ENCODE measurements around the gene FAM163B. TPM values are rescaled to one million over a fixed set of nuclear protein-coding genes. Genes with fewer than 3 reads are reported as not detected.

Gene FAM163B
- polyA plus RNA-seq, 1 of the 3 experiments (the other 2 are of a cell fraction) = 0.05 TPM

DNA sequence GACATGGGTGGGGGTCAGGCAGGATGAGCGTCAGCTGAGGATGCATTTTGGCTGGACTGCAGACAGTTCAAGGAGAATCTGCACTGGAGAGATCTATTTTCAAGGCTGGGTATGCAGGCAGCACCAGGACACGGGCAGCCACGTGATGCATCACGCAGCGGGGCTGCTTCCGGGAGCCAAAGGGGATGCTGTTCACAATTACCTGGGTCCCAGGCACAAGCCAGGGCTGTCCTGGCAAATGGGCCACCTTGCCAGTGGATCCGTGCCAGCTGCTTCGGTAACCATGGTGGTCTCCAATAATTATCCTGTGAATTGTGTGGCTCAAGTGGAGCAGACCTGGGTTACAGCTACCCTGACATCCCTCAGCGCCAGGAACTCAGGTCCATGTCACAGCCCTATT lies 44.4 kb upstream of the FAM163B start:
- DNase-seq = no peak
- Histone ChIP-seq H3K9me2 (no peaks in the 10 kb centered on the region), H3K27ac (ENCODE audit: low read depth in 2 of 2, low read length in 1 of 2) (peak overlapping the region in 1 of 2 experiments; percentile 47; a peak in 1 of 4 replicates), H3K9ac (no peak overlapping the region), H3F3A (replicated peaks; ENCODE audit: insufficient read depth) (no peaks in the 10 kb centered on the region), H3K4me1 (ENCODE audit: control insufficient read depth in 1 of 2, insufficient read depth in 2 of 2, low read depth in 1 of 2, low read length in 1 of 2) (peaks cover 0 to 69% of the 10 kb centered on the region in 2 experiments; a peak in 1 of 4 replicates), H3K27me3 (ENCODE audit: insufficient read depth) (peaks cover 1% of the 10 kb centered on the region; the same call in 1 of the 2 replicates), H2AFZ (ENCODE audit: low read depth) (no peak overlapping the region), H3K4me3 (ENCODE audit: low read depth in 2 of 2, low read length in 1 of 2) (no peak overlapping the region), H3K9me3 (no peaks in the 10 kb centered on the region), H3K4me2 (no peak overlapping the region), H3K79me2 (ENCODE audit: insufficient read depth) (no peaks in the 10 kb centered on the region), H4K20me1 (ENCODE audit: insufficient read depth) (no peaks in the 10 kb centered on the region), H3K36me3 (replicated peaks in 1 of 2; ENCODE audit: control insufficient read depth in 1 of 2, insufficient read depth in 2 of 2, low read length in 1 of 2) (peaks cover 0 to 4% of the 10 kb centered on the region in 2 experiments)
- WGBS (ENCODE audit: low lambda C conversion rate) = 47% methylated on average over 3 of the region's 9 CpGs
- POLR2A ChIA-PET = interaction anchor here (0.9 to 3.5 kb wide), 7 partner anchors 9 to 126 kb away, joined by 3 to 20 read pairs (median 4); partner anchors contain the start of gene DBH
- TF ChIP-seq, protein P1, sequence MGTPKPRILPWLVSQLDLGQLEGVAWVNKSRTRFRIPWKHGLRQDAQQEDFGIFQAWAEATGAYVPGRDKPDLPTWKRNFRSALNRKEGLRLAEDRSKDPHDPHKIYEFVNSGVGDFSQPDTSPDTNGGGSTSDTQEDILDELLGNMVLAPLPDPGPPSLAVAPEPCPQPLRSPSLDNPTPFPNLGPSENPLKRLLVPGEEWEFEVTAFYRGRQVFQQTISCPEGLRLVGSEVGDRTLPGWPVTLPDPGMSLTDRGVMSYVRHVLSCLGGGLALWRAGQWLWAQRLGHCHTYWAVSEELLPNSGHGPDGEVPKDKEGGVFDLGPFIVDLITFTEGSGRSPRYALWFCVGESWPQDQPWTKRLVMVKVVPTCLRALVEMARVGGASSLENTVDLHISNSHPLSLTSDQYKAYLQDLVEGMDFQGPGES (IDR thresholded peaks at IDR 0.05; ENCODE audit: low read depth, low read length) = no peak
- TF ChIP-seq NFIC (IDR thresholded peaks at IDR 0.05; ENCODE audit: borderline replicate concordance) = no peak
- TF ChIP-seq SIN3A (IDR thresholded peaks at IDR 0.05; ENCODE audit: borderline replicate concordance, low read depth, low read length) = no peak
- no peak for TF ChIP-seq GATA2 (CRISPR knock-in tag; IDR thresholded peaks at IDR 0.05)
- no peak for TF ChIP-seq JUND (IDR thresholded peaks at IDR 0.05)
- no peak for TF ChIP-seq FOSL2 (IDR thresholded peaks at IDR 0.05; ENCODE audit: borderline replicate concordance, low read depth)
- TF ChIP-seq FOXM1 (IDR thresholded peaks at IDR 0.05; ENCODE audit: low read depth) = no peak
- no peak for TF ChIP-seq ELF1 (IDR thresholded peaks at IDR 0.05)
- TF ChIP-seq YY1 (IDR thresholded peaks at IDR 0.05; ENCODE audit: low read depth) = no peak
- TF ChIP-seq, protein P2, sequence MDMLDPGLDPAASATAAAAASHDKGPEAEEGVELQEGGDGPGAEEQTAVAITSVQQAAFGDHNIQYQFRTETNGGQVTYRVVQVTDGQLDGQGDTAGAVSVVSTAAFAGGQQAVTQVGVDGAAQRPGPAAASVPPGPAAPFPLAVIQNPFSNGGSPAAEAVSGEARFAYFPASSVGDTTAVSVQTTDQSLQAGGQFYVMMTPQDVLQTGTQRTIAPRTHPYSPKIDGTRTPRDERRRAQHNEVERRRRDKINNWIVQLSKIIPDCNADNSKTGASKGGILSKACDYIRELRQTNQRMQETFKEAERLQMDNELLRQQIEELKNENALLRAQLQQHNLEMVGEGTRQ (IDR thresholded peaks at IDR 0.05; ENCODE audit: borderline replicate concordance, low read depth, low read length) = no peak
- TF ChIP-seq, protein P3, sequence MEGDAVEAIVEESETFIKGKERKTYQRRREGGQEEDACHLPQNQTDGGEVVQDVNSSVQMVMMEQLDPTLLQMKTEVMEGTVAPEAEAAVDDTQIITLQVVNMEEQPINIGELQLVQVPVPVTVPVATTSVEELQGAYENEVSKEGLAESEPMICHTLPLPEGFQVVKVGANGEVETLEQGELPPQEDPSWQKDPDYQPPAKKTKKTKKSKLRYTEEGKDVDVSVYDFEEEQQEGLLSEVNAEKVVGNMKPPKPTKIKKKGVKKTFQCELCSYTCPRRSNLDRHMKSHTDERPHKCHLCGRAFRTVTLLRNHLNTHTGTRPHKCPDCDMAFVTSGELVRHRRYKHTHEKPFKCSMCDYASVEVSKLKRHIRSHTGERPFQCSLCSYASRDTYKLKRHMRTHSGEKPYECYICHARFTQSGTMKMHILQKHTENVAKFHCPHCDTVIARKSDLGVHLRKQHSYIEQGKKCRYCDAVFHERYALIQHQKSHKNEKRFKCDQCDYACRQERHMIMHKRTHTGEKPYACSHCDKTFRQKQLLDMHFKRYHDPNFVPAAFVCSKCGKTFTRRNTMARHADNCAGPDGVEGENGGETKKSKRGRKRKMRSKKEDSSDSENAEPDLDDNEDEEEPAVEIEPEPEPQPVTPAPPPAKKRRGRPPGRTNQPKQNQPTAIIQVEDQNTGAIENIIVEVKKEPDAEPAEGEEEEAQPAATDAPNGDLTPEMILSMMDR (IDR thresholded peaks at IDR 0.05) = no peak
- no peak for TF ChIP-seq RCOR1 (IDR thresholded peaks at IDR 0.05; ENCODE audit: low read length)
- no peak for TF ChIP-seq EP300 (IDR thresholded peaks at IDR 0.05; ENCODE audit: borderline replicate concordance in 1 of 2, low read depth in 1 of 2, low read length in 1 of 2)
- TF ChIP-seq RXRA (IDR thresholded peaks at IDR 0.05; ENCODE audit: borderline replicate concordance, low read depth) = no peak
- TF ChIP-seq EZH2phosphoT487 (IDR thresholded peaks at IDR 0.05; ENCODE audit: borderline replicate concordance, low read depth) = no peak
- TF ChIP-seq, protein P4, sequence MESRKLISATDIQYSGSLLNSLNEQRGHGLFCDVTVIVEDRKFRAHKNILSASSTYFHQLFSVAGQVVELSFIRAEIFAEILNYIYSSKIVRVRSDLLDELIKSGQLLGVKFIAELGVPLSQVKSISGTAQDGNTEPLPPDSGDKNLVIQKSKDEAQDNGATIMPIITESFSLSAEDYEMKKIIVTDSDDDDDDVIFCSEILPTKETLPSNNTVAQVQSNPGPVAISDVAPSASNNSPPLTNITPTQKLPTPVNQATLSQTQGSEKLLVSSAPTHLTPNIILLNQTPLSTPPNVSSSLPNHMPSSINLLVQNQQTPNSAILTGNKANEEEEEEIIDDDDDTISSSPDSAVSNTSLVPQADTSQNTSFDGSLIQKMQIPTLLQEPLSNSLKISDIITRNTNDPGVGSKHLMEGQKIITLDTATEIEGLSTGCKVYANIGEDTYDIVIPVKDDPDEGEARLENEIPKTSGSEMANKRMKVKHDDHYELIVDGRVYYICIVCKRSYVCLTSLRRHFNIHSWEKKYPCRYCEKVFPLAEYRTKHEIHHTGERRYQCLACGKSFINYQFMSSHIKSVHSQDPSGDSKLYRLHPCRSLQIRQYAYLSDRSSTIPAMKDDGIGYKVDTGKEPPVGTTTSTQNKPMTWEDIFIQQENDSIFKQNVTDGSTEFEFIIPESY (IDR thresholded peaks at IDR 0.05; ENCODE audit: borderline replicate concordance, low read depth) = no peak
- TF ChIP-seq, protein P5, sequence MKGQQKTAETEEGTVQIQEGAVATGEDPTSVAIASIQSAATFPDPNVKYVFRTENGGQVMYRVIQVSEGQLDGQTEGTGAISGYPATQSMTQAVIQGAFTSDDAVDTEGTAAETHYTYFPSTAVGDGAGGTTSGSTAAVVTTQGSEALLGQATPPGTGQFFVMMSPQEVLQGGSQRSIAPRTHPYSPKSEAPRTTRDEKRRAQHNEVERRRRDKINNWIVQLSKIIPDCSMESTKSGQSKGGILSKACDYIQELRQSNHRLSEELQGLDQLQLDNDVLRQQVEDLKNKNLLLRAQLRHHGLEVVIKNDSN (IDR thresholded peaks at IDR 0.05; ENCODE audit: borderline replicate concordance, low read depth) = no peak
- no peak for TF ChIP-seq TAF1 (IDR thresholded peaks at IDR 0.05; ENCODE audit: borderline replicate concordance, low read depth, low read length)
- TF ChIP-seq RAD21 (IDR thresholded peaks at IDR 0.05; ENCODE audit: low read length) = no peak
- CTCF ChIA-PET = interaction anchor here (1.0 to 2.2 kb wide), 2 partner anchors 9 to 120 kb away, joined by 3 to 7 read pairs; partner anchors contain the start of gene ADAMTSL2

Data from SK-N-SH (cell line).